NCI-H146 treated with DMSO at 0.1 percent for 48 hours (cell line): ENCODE results near the gene COP1.
"Not testable (repeated sequence)": the region's sequence is repeated elsewhere in the genome, so short reads cannot be mapped to it uniquely, and the experiment has no call there.

Source experiments
- DNase-seq: peaks from one replicate; lab custom pipeline; 2025; ENCODE audit not compliant: unreplicated experiment; lab: John Stamatoyannopoulos, UW

The COP1 gene

DNA sequence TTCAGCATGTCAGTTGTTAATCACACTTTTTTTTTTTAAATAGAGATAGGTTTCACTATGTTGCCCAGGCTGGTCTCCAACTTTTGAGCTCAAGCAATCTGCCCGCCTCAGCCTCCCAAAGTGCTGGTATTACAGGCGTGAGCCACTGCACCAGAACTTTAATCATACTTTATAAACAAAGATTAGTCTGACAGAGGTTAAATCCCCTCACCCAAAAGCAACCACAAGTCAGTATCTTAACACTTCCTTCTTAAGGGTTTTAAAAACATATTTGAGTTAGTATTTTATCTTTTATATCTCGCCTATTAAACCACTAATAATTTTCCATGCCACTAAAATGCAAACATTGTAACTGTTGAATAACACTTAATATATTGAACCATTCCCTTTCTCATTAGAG lies 70.2 kb downstream of the COP1 start:
- no peak for DNase-seq

DNA sequence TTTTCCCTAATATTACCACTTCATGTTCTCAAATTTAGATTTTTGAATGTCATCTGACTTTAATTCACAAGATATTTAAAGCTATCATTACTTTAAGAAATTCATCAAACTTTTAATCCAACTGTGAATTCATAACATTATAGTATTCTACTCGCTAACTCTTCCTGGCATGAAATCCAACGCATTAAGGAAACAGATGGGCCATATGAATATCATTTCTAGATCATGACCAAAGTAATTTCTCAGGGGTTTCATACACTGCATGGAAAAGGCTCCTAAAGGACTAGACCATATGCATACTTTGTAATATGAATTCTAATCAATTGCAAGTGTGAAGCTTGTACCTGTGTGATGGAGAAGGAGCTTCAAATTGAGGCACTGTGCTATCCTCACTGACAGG lies 72.4 kb downstream of the COP1 start:
- DNase-seq: no peak

DNA sequence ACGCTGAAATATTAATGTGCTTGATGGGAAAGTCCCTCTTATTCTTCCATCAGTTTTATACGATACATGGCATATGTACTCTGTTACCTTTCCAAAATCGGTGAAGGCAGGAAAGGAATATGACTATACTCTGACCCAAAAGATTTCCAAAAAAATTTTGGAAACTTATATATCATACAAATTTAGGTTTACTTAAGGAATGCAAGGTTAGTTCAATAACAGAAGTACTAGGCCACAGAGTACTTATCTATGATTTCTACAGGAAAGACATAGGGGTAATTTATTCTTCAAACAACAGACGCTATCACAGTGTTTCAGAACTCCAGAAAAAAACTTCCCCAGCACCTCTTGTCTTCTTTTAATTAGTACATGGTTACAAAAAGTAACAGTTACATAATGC lies 84.8 kb downstream of the COP1 start:
- no peak for DNase-seq

DNA sequence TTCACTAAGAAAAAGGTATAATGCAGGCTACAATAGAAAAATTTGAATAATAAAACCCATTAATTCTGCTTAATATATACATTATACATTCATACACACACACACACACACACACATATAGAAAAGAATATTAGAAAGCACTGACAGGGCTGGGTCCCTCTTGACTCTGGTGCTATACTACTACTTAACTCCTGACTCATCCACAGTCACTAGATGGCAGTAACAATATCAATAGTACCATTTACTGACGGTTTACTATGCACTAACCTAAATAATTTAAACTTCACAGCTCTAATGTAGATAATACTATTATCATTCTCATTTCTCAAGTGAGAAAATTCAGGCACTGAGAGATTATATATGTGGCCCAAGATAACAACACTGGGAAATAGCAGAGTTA lies 87.5 kb downstream of the COP1 start:
- DNase-seq: no peak

DNA sequence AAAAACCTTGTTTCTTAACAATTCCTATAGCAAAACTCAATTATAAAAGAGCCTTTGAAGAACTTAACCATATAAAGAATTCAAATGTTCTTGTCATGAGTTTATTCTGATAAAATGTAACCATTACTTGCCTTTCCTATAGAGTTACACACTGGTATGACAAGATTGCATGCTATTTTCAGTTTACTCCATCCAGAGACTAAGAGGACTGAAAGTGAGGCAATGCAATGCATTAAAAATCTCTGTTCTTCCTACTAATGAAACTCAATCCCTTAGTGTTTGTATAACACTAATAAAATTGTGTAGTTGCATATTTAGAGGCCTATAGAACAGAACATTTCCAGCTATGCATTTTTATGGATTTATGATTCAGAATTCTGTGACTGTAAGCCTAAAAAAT lies 88.1 kb downstream of the COP1 start:
- DNase-seq: no peak

DNA sequence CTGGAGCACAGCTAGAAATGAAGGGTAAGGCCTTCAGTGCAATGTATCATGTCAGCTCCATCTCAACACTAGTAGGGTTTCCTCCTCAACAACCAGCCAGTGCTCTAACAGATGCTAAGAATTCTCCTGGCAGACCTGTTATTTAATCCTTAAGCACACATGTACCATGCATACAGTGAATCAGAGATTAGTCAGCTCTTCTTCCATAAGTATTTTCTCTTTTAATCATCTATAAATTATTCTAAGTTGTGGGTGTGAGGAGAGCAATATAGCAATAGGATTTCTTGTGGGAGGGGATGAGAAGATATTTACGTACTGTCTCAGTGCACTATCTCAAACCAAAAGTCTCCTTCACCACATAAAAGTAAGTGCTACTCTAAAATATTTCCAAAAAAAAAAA lies 95.3 kb downstream of the COP1 start:
- DNase-seq: no peak

DNA sequence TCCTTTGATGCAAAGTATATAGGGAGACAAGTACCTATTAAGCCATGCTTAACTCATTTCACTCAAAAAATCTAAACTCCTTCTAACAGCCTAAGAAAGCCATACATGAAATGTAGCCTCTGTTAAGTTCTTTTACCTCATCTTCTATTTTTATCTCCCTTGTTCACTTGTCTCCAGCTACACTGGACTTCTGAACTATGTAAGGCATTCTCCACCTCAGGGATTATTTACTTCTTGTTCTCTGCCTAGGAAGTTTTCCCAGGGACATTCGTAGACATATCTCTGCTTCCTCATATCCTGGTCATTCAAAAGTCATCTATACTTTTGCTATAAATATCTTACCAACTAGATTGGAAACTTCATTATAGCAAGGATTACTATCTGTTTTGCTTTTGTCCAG lies 96.9 kb downstream of the COP1 start:
- no peak for DNase-seq

DNA sequence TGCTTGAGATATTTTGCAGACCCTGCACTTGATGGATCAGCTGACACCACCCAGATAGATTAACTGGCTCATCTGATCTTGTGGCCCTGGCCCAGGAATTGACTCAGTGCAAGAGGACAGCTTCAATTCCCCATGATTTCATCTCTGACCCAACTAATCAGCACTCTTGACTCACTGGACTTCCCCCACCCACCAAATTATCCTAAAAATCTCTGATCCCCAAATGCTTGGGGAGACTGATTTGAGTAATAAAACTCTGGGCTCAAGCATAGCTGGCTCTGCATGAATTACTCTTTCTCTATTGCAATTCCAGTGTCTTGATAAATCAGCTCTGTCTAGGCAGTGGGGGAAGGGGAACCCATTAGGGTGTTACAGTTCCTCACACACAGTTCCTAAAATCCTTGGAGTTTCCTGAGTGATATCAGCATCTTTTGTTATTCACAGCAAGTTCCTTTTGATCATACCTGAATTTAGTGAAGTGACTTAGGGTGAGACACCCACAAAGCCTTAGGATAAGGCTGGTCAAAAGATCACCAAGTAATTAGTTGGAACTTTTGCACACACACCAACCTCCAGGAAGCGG lies 104.2 kb downstream of the COP1 start:
- DNase-seq: no peak

DNA sequence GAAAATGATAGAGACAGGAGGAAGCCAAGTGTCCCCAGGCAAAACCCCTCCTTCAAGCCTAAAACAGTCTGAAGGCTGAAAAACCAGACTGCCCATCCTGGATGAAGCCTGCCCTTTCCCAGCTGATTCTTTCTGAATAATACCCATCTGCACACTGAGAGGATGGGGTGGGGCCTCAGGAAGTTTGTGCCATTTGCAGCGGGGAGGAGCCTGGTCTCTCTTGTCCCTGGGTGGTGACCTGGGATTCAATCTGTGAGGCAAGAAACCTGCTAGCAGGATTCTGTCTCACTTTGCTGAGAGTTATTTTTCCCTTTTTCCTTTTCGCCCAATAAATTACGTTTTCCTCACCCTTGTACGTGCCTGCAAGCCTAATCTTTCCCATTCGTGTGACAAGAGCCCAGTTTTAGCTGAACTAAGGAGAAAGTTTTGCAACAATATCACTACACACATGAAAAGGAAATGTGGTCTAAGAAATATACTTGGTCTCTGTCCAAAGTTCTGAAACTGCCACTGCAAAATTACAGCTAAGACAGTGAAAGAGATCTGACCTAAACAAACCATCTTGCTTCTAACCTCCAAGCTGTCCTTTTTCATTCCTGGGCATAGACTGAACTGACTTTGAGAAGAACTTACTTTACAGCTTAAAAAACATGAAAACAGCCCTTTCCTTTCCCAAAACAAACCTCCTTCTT lies 105.0 kb downstream of the COP1 start:
- DNase-seq: no peak

DNA sequence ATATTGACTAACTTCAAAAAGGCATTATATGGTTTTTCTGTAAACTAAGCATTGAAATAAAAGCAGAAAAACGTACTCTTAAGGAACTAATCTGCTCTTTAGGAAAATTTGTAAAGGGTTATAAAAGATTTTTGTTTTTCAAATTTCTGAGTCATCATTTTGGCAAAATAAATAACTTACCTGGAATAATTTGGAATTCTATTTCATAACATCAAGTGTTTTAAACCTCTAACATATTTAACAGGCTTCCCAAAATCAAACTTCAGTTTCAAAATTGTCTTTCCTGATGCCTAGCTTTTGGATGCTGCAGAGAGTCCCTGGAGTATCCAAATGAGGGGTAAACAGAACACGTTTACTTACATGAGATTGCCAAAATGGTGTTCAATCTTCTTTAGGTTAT lies 108.5 kb downstream of the COP1 start:
- DNase-seq: no peak

DNA sequence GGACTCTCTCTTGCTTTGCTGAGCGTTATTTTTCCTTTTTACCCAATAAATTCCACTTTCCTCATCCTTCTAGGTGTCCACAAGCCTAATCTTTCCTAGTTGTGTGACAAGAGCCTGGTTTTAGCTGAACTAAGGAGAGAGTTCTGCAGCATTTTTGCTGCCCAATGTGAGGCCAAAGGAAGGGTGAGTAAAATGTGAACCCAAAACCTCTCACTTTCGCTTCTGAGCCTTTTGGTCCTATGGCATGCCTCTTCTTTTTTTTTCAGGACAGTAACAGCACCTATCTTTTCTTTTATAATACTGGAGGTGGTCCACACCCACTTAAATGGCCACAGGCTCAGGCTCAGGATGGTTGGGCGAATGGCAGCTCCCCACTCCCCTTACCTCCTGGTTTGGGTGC lies 111.1 kb downstream of the COP1 start:
- no peak for DNase-seq

DNA sequence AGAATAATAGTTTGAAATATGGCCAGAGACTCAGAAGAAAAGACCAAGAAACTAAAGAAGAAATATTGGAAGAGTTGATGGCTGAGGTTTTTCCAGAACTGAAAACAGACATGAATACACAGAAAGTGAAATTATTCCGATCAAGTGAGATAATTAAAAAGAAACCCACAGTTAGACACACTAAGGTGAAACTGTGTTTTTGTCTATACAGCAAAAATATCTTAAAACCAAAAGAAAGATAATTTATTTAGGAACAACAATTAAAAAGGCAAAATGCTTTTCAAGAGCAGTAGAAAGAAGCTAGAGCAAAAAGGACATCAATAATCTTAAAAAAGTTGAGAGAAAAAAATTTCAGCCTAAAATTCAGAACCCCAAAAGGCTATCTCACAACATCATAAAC lies 116.3 kb downstream of the COP1 start:
- no peak for DNase-seq

DNA sequence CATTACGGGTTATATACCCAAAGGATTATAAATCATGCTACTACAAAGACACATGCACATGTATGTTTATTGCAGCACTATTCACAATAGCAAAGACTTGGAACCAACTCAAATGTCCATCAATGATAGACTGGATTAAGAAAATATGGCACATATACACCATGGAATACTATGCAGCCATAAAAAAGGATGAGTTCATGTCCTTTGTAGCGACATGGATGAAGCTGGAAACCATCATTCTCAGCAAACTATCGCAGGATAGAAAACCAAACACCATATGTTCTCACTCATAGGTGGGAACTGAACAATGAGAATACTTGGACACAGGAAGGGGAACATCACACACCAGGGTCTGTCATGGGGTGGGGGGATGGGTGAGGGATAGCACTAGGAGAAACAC lies 119.3 kb downstream of the COP1 start:
- DNase-seq: not testable (repeated sequence)

DNA sequence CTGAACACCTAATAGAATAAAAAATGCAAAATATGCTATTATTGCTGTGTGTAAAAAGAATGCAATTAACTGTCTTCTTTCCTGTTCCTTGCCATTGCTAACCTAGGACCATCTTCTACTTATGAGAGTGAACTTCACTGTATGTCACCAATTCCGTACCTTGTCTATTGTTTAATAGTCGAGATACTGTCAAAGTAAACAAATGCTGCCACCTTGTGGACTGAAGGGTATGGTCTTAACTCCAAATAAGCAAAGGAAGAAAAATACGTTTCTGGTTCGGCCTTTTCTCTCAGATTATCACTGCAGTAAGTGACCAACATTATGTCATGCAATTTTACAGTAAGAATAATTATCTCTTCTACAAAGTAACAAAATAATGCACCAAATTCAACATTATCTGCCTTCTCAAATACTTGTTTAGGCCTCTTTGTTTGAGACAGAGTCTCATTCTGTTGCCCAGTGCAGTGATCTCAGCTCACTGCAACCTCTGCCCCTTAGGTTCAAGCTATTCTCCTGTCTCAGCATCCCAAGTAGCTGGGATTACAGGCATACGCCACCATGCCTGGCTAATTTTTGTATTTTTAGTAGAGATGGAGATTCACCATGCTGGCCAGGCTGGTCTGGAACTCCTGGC lies 133.4 kb downstream of the COP1 start:
- peak; percentile 64 for DNase-seq

DNA sequence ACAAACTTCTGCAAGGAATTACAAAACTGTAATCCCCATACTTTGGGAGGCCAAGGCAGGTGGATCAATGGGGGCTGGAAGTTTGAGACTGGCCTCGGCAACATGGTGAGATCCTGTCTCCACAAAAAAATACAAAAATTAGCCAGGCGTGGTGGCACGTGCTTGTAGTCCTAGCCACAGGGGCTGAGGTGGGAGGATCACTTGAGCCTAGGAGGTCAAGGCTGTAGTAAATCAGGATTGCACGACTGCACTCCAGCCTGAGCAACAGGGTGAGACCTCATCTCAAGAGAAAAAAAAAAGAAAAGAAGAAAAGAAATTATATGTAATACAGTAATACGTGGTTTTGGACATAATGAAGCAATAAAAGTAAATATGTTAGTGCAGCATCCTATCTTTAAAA lies 138.2 kb downstream of the COP1 start:
- no peak for DNase-seq

DNA sequence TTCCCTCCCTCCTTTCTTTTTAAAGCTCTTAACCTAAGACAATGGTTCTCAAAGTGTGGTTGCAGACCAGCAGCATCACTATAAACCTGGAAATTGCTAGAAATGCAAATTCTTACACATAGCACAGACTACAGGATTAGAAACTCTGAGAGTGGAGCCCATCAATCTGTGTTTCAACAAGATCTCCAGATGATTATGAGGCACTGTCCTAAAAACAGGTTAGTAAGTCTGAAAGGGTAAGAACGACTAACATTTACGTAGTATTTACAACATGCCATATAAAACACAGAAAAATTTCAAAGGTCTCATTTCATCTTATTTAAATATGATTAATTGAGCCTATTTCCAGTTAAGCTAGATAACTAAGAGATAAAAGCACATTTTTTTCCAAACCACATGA lies 138.8 kb downstream of the COP1 start:
- DNase-seq: no peak

DNA sequence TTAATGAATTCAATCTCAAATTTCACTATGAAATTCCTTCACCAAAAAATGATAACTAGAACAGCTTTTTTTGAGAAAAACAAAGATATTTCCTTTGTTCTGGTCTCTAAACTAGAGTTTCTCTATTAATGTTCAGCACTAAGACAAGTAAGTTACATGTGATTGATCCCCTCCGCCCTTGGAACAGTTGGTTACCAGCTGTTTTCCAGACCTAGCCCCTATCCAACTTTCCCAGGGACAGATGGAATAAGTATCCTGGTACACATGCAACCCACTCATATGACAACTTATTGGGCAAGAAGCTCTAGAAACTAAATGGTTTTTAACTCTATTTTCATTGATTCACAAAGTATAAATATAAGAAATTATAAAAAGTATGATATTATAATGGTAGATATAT lies 140.4 kb downstream of the COP1 start:
- no peak for DNase-seq

DNA sequence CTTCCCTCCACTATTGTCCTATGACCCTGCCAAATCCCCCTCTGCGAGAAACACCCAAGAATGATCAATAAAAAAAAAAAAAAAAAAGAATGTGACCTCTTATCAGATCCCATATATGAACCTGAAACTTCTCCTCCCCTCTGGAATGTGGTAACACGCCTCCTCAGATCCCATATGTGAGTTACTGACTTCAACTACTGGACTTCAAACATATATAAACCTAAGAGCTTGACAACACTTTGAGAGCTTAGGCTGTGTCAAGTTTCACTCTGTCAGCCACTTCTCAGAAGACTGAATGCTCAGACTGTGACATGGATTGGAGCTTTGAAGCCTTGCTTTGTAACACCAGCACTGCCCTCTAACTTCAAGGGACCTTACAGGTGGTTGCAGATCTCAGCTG lies 148.4 kb downstream of the COP1 start:
- DNase-seq: no peak

DNA sequence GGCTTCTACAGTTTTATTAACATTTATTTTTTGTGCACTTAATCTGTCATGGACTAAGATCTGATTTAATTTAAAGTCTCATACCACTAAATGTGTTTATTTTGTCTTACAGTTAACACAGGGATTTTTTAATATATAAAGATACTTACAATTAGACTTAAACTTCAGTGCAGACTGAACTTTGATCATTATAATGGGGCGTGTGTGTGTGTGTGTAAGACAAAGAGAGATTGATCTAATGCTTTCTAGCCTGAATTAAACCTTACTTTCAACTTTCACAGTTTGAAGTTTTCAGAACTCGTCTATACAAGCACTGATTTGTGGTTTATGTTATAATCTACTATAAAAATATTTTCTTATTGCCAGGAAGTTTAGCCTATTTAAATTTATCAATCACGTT lies 150.8 kb downstream of the COP1 start:
- DNase-seq: no peak

DNA sequence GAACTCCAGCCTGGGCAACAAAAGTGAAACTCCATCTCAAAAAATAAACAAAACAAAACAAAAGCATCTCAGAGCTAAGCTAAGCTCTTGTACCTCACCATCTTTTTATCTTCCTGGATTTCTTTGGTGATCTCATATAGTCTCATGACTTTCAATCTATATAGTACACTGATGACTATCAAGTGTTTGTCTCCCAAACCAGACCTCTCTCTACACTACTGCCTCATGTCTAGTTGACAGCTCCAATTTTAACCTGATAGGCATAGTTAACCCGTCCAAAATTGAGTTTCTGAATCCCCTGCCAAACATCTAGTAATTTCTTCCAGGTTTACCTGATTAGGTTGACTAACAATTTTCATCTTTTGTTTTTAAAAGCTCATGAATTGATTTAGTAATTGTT lies 151.7 kb downstream of the COP1 start:
- no peak for DNase-seq

DNA sequence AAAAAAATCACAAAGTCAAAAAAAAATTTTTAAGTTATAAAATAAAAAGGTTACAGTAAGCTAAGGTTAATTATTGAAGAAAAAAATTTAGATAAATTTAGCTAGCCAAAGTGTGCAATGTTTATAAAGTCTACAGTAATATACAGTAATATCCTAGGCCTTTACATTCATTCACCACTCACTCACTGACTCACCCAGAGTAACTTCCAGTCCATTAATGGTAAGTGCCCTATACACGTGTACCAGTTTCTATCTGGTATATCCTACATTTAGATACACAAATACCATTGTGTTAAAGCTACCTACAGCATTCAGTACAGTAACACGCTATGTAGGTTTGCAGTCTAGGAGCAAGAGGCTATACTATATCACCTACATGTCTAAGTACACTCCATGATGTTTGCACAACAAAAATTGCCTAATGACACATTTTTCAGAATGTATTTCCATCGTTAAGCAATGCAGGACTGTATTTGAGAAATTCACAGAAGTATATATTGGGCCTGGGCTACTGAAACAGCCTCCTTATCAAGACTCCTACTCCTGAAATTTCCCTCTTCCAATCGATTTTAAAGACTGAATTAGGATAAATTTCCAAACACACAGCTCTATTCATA lies 155.1 kb downstream of the COP1 start:
- DNase-seq: no peak

DNA sequence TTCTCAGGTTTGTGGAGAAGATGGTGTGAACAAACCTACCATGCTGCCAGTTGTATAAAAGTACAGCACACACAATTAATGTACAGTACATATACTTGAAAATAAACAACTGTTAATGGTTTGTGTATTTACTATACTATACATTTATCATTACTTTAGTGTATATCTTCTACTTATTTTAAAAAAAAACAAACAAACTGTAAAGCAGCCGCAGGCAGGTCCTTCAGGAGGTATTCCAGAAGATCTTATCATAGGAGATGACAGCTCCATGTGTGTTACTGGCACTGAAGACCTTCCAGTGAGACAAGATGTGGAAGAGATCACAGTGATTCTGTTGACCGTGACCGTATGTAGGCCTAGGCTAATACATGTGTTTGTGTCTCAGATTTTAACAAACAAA lies 155.7 kb downstream of the COP1 start:
- DNase-seq: no peak
